Jurkat, Clone E6-1 (cell line): ENCODE data around the gene IL19. TPM values are rescaled to one million over a fixed set of nuclear protein-coding genes. Genes with fewer than 3 reads are reported as not detected.

ENCODE experiments used
- DNase-seq: peaks from one replicate; pipeline ENCODE4 v3.0.0-alpha.2; 2011; ENCODE audit warnings: low read depth, low spot score
- H3K4me3 ChIP-seq: 2 replicates; pipeline ENCODE4 v1.5.1; 2011; ENCODE audit warnings: mild to moderate bottlenecking, low read length, control low read depth, moderate library complexity
- polyA plus RNA-seq: library from polyadenylated mRNA; unstranded; fragments of >200 nt; gene quantifications from one replicate; pipeline ENCODE4 v1.2.1, GENCODE V29; 2012; ENCODE audit warnings: missing spikeins; ENCODE audit not compliant: insufficient read length, insufficient read depth

The IL19 gene, protein sequence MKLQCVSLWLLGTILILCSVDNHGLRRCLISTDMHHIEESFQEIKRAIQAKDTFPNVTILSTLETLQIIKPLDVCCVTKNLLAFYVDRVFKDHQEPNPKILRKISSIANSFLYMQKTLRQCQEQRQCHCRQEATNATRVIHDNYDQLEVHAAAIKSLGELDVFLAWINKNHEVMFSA
- polyA plus RNA-seq = not detected

DNA sequence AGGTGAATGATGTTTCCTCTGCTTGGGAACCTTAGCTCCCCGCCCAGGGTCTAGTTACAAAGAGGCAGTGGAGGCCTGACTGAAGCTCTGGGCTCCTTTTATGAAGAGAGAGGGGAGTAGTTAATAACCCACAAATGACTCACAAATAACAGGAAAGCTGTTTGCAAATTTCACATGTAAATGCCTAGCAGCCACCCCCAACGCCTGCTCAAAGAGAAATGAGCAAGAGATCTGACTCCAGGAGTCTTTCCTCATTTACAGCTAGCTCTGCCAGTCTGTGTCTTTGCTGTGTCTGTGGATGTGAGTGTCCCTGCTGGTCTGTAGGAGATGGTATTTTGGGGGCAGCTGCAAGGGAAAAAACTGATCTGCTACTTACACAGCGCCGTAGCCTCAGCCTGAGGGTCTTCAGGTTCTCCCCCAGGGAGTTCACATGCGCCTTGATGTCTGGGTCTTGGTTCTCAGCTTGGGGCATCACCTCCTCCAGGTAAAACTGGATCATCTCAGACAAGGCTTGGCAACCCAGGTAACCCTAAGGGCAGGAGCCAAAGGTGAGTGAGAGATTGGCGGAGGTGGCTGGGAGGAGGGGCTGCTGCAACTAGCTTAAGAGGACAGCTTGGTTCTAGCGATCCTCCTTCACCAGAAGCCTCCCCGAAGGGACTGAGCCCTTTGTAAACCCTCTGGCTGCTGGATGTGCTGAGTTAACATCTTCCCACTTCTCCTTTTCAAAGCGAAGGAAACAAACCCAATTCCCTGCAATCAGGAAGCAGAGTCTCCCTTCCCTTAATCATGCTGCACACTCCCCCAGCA, at the start of gene IL19:
TSS of gene IL19 (plus strand) at position 243 of the 807 bp plus-strand sequence. CDS start 65,890 bp downstream, outside the sequence.
- no peak for DNase-seq
- peak within 1 kb of the TSS; percentile 3; the same call in 1 of the 2 replicates for H3K4me3 ChIP-seq

DNA sequence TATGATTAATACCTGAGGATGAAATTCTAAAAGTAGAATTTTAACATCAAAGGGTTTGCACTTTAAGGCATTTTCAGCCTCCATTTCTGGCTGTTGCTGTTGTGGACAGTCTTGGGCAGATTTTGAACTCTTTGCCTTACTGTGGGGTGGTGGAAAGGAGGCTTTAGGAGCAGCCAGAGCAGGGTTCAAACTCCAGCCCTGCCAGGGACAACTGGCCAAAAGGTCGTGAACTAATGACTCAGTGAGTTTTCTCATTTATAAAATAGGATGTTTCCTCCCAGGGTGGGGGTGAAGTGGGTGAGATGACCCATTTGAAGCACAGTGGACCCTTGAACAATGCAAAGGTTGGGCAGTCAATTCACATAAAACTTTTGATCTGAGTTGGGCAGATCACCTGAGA, 49.1 kb upstream of the IL19 start:
- no peak overlapping the region for H3K4me3 ChIP-seq
- DNase-seq = no peak

DNA sequence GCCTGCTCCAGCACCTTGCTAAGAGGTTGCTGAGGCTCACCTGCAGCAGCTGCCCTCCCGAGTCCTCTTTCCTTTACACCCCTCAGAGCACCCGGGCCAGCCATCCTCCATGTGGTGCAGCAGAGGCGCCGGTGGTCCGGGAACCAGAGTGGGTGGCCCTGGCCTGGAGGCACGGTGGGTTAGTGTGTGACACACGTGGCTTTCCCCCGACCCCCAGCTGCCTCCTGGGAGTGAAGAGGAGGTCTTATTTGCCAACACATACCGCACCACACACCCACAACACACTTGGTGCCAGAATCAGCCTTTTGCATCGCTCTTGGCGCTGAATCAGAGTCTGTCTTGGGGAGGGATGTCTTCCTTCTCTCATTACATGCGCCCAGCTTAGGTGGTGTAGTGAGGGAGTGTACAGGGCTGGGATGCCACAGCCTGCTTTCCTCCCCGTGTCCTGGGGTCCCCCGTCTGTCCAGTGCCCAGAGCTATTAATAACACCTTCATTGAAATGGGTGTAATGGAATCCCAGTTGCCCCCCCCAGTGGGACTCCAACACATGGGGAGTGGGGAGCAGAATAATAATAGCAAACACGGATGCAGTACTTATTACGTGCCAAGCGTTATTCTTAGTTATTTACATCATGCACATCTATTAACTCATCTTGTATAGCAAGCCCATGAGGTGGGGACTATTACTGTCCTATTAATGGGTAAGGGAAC, 47.7 kb upstream of the IL19 start:
- no peak overlapping the region for H3K4me3 ChIP-seq
- DNase-seq = no peak

DNA sequence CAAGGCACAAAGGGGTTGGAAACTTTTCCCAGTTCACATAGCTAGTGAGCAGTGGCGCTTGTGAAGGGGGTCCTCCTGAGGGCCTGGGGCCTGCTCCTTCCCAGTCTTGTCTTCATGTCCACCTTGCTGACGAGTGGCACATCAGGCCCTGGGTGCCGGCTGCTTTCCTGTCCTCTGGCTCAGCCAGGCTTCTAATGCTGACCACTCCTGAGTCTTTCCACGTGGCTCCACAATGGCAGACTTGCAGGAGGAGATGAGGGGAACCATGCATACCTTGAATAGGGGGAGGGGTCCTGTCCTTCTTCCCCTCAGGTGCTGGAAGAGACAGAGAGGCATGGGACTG, 47.1 kb upstream of the IL19 start:
- DNase-seq = no peak
- no peak overlapping the region for H3K4me3 ChIP-seq

DNA sequence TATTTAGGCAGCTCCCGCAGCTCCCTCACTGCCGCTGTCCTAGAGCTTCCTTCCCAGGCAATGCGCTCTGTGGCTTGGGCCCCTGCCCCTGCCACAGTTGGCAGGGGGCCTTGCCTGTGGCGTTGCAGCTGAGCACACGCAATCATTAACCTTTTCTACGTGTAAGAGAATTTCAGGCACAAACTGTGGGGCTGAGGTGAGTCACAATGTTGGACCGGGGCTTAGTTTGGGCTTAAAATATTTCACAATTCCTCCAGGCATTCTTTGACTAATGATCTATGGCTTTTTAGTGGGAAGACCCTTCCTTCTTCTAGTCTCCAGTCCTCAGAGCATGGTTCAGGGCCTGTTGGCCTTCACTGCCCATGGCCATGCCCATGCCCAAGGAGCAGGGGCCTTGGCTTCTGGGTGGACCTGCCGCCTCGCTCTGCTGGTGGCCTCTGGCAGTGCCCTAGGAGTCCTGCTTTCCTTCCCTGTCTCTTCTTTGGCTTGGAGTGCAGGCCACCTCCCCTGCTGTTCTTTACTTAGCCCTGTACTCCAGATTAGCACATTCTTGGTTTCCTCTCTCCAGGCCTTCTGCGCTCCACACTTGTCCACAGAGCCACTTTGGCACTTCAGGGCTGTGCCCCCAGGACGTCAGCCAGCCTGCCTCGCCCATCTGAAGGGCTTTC, 46.6 kb upstream of the IL19 start:
- H3K4me3 ChIP-seq = no peak overlapping the region
- no peak for DNase-seq

DNA sequence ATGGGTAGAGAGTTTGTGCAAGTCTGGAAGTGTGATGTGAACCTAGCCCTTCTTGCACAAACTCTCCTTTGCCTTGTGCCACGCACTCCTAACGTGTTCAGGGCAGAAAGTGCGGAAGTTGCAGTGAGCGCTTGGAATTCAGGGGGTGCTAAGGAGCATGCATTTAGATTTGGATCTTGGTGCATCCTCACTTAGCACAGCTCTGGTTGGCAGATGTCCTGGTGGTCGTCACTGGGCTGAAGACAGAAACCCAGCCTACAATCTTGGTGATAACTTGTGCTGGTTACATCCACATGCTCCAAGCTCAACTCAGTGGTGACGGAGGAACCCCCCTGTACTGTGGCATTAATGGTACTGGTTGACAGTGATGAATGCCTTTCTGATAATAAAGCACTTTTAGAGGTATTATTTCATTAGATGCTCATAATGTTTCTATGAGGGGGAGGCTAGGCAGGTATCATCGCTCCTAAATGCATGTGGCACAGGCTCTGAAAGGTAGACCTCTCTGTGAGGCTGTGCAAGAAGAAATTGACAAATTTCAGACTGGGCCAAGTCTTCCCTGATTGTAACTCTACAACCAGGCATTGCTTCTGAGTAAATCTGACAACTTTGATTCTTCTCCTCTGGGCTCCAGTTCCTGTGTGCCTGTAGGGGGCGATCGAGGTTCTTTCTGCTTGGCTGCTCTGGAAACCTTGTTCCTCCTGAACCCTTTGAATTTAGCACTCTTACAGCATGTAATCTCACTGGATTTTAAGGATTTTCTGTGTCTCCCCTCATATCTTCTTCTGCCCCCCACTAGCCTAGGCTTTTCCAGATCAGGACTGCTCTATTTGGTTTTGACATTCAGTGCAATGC, 45.2 kb upstream of the IL19 start:
- no peak overlapping the region for H3K4me3 ChIP-seq
- no peak for DNase-seq

DNA sequence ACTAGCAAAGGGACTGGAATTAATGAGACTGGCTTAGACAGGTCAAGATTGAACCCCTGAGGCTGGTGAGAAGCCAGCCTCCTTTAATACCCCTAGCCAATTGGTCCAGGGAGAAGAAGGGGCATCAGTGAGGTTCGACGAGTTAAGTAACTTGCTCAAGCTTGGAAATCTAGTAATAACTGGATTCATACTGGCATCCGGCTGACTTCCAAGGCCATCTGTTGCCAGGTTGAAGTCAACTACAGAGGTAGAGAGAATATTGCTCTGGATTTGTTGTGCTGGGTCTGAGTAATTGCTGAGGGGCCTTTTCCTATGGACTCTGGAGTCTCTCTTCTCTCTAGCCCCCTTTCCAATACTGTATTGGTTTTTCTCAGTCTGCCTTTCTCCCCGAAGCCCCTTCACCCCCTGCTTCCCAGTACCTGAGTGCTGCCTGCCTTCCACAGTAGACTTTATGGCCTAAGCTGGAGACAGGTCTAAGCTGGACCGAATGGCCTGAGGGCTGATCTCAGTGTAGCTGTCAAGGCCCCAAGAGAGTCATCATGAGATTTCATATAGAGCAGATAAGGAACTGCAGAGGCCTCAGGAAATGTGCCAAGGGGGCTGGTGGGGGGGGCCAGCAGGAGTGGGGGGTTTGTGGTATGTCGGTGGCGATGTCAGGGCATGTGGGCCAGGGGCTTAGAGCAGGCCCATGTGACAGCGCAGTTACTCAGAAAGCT, 42.4 kb upstream of the IL19 start:
- no peak overlapping the region for H3K4me3 ChIP-seq
- DNase-seq = no peak

DNA sequence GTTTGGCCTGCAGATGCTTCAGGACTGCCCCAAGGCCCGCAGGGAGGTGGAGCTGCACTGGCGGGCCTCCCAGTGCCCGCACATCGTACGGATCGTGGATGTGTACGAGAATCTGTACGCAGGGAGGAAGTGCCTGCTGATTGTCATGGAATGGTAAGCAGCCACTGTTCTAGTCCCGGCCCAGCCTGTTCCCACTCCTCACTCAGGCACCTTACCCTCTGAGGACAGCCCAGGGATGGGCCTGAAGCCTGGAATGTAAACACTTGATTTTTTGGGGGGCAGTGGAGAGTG, 41.9 kb upstream of the IL19 start:
- no peak for DNase-seq
- H3K4me3 ChIP-seq = no peak overlapping the region

DNA sequence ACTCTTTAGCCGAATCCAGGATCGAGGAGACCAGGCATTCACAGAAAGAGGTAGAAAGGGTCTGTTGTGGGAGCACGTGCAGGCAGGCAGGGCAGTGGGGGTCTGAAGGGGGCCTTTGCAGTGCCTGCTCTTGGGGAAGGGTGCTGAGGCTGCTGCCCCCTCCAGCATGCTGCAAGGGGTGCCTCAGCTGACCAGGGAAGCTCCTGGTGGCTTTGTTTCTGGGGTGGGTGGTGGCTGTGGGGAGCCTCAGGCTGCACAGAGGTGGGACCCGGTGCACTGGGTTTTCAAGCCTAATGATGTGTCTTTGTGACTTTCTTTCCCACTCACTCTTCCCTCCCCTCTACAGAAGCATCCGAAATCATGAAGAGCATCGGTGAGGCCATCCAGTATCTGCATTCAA, 41.5 kb upstream of the IL19 start:
- DNase-seq = no peak
- H3K4me3 ChIP-seq = no peak overlapping the region

DNA sequence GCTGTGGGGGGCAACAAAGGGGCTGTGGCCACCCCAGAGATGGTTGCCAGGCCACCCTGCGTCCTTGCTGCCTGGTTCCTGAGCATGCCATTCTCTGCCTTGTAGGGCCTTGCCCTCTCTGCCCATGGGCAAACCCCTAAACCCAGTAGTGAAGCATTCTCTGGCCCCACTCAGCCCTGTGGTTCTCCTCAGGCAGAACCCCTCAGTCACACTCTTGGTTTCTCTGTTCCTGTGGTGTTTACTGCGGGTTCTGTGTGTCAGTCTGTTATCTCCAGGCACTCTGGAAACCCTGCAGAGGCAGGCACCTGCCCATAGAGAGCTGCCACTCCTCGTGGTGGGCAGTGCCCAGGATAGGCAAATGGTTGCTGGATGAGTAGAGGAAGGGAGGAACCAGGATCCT, 41.1 kb upstream of the IL19 start:
- no peak overlapping the region for H3K4me3 ChIP-seq
- no peak for DNase-seq

DNA sequence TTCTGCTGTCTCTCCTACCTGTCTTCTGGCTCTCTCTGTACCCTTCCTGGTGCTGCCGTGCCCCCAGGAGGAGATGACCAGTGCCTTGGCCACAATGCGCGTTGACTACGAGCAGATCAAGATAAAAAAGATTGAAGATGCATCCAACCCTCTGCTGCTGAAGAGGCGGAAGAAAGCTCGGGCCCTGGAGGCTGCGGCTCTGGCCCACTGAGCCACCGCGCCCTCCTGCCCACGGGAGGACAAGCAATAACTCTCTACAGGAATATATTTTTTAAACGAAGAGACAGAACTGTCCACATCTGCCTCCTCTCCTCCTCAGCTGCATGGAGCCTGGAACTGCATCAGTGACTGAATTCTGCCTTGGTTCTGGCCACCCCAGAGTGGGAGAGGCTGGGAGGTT, 38.1 kb upstream of the IL19 start:
- no peak overlapping the region for H3K4me3 ChIP-seq
- DNase-seq = no peak

DNA sequence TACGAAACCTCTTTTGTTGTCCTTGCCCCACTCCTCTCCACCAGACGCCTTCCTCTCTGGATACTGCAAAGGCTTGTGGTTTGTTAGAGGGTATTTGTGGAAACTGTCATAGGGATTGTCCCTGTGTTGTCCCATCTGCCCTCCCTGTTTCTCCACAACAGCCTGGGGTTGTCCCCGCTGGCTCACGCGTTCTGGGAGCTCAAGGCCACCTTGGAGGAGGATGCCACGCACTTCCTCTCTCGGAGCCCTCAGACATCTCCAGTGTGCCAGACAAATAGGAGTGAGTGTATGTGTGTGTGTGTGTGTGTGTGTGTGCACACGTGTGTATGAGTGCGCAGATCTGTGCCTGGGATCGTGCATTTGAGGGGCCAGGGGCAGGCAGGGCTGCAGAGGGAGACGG, 37.6 kb upstream of the IL19 start:
- no peak overlapping the region for H3K4me3 ChIP-seq
- DNase-seq = no peak

DNA sequence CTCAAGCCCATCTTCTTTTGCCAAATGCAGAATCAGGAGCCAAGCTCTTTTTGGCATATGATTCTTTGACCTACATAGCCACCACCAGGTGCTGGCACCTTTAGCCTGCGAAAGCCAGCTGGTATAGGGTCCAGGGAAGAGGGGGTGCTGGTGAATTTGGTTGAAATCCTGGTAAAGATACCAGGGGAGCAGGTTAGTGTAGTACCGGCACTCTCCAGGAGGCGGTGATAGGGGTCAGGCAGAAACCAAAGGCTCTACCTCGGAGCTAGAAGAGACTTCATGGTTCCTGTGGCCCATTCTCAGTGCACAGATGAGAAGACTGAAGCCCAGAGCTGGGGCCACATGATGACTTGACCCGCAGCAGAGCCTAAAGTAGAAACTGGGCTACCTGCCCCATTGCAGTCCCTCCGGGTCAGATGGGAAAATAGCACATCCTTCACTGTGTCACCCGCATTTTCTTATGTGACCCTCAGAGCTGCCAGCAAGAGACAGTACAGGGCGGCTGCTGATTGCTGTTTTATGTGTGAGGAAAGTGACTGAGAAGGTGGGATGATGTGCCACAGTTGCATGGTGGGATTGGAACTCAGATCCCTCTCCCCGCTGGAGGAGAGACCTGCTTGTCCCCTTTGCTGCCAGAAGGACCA, 36.0 kb upstream of the IL19 start:
- peak; percentile 40 for DNase-seq
- H3K4me3 ChIP-seq = no peak overlapping the region

DNA sequence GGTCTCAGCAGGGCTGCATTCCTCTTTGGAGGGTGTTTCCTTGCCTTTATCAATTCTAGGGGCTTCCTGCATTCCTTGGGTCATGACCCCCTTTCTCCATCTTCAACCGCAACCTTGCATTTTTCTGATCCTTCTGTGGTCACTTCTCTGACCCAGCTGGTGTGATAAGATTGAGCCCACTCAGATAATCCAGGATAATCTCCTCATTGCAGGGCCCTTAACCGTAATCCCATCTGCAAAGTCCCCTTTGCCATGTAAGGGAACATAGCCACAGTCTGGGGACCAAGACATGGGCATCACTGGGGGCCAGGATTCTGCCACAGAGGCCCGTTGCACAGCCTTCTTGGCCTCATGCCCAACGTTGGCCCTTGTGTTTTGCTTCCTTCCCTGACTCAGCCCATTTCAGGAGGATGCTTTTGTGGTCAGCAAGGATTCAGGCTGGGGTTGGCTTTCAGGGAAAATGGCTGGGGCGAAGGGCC, 35.0 kb upstream of the IL19 start:
- no peak overlapping the region for H3K4me3 ChIP-seq
- DNase-seq = no peak

DNA sequence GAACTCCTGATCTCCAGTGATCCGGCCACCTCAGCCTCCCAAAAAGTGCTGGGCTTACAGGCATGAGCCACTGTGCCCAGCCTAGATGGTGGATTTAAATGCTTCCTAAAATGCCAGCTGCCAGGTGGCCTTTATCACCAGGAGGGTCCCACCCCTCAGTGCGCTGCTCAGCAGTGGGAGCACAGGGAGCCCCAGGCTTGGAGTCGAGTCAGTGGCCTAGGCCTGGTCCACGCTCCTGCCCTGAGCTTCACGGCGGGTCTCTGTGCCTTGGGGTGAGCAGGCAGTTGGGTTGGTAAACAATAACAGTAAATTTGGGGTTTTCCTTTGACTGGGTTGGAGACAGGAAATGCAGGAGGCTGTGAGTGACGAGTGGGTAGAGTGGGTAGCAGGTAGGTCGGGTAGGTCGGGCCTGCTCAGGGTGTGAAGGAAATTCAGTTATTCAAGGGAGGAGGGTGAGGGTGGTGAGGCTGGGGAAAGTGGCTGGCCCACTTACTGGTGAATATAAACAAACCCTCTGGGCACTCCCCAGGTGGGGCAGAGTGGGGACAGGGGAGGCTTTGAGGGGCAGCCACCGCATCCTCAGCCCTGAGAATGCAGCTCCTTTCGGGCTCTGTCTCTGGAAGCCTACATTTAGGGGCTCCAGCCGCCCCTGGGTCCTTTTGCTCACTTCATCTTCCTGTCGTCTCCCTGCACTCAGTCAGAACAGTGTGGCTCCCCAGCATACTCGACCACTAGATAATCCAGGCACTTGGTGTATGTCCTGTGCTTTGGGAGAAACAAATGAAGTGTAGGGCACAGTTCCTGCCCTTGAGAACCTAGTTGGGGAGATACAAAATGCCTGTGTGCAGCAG, 33.5 kb upstream of the IL19 start:
- H3K4me3 ChIP-seq = no peak overlapping the region
- peak; percentile 63 for DNase-seq

DNA sequence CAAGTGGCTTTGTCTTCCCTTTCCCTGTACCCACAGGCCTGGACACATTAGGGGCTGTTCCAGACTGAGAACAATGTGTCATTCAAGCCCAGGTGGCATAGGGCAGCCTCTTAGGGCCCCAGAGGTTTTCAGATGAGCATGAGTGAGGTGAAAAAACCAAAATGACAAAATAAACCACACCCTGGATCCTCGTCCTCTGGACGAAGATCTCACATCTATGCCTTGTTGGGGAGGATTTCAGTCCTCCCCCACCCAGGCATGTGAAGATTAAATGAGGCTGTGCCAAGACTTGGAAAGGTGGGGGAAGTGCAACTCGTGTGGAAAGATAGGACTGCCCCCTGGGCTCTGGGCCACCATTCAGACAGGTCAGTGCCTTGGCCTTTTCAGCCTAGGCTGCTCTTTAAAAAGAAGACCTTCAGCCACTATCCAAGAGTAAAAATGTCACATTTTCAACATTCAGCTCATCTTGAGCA, 32.8 kb upstream of the IL19 start:
- H3K4me3 ChIP-seq = no peak overlapping the region
- no peak for DNase-seq
